ENCODE data around the gene MS4A4E. TPM values are rescaled to one million over a fixed set of nuclear protein-coding genes. Genes with fewer than 3 reads are reported as not detected.

MS4A4E gene
- total RNA-seq, 1 experiment from 2014 or later: not detected

GRCh38 chr11:60241786-60242185 is 1.2 kb downstream of the MS4A4E start:
- Histone ChIP-seq H3K4me3 (ENCODE audit: low read length) (no peak overlapping the region), H3K27ac (ENCODE audit: low read length) (no peak overlapping the region), H3K9ac (ENCODE audit: low read length) (no peak overlapping the region), H2AFZ (ENCODE audit: low read length) (no peak overlapping the region), H3K27me3 (ENCODE audit: low read length) (no peaks in the 10 kb centered on the region), H3K36me3 (ENCODE audit: insufficient read depth, low read length) (no peaks in the 10 kb centered on the region), H4K20me1 (ENCODE audit: insufficient read depth, low read depth, low read length) (no peaks in the 10 kb centered on the region), H3K9me2 (replicated peaks; ENCODE audit: insufficient read depth, low read length) (no peaks in the 10 kb centered on the region), H3K79me2 (ENCODE audit: low read length) (no peaks in the 10 kb centered on the region), H3K4me2 (ENCODE audit: low read depth, low read length, poor library complexity, severe bottlenecking) (no peak overlapping the region), H3K9me3 (ENCODE audit: low read length) (no peaks in the 10 kb centered on the region), H3K4me1 (ENCODE audit: low read length) (no peaks in the 10 kb centered on the region)
- no peak for DNase-seq

GRCh38 chr11:60240662-60241061 is 2.3 kb downstream of the MS4A4E start:
- H3K4me3 ChIP-seq (ENCODE audit: low read length): no peak overlapping the region
- no peak overlapping the region for H3K27ac ChIP-seq (ENCODE audit: low read length)
- no peak overlapping the region for H3K4me2 ChIP-seq (ENCODE audit: low read depth, low read length, poor library complexity, severe bottlenecking)
- no peak overlapping the region for H2AFZ ChIP-seq (ENCODE audit: low read length)
- no peaks in the 10 kb centered on the region for H3K27me3 ChIP-seq (ENCODE audit: low read length)
- H3K9me3 ChIP-seq (ENCODE audit: low read length): no peaks in the 10 kb centered on the region
- H3K4me1 ChIP-seq (ENCODE audit: low read length): no peaks in the 10 kb centered on the region
- H3K9me2 ChIP-seq (replicated peaks; ENCODE audit: insufficient read depth, low read length): no peaks in the 10 kb centered on the region
- H3K36me3 ChIP-seq (ENCODE audit: insufficient read depth, low read length): no peaks in the 10 kb centered on the region
- no peaks in the 10 kb centered on the region for H4K20me1 ChIP-seq (ENCODE audit: insufficient read depth, low read depth, low read length)
- H3K79me2 ChIP-seq (ENCODE audit: low read length): no peaks in the 10 kb centered on the region
- no peak overlapping the region for H3K9ac ChIP-seq (ENCODE audit: low read length)
- DNase-seq: no peak

- DNase-seq: no peak
- Histone ChIP-seq H2AFZ (ENCODE audit: low read length) (no peak overlapping the region), H3K79me2 (ENCODE audit: low read length) (no peaks in the 10 kb centered on the region), H3K9me3 (ENCODE audit: low read length) (no peaks in the 10 kb centered on the region), H3K9me2 (replicated peaks; ENCODE audit: insufficient read depth, low read length) (no peaks in the 10 kb centered on the region), H3K4me1 (ENCODE audit: low read length) (no peaks in the 10 kb centered on the region), H3K4me3 (ENCODE audit: low read length) (no peak overlapping the region), H3K4me2 (ENCODE audit: low read depth, low read length, poor library complexity, severe bottlenecking) (no peak overlapping the region), H4K20me1 (ENCODE audit: insufficient read depth, low read depth, low read length) (no peaks in the 10 kb centered on the region), H3K27me3 (ENCODE audit: low read length) (no peaks in the 10 kb centered on the region), H3K9ac (ENCODE audit: low read length) (no peak overlapping the region), H3K27ac (ENCODE audit: low read length) (no peak overlapping the region), H3K36me3 (ENCODE audit: insufficient read depth, low read length) (no peaks in the 10 kb centered on the region)
Measured at GRCh38 chr11:60235321-60235720, 7.6 kb downstream of the MS4A4E start.

- Histone ChIP-seq H3K4me1 (ENCODE audit: low read length) (no peaks in the 10 kb centered on the region), H3K36me3 (ENCODE audit: insufficient read depth, low read length) (no peaks in the 10 kb centered on the region), H3K27ac (ENCODE audit: low read length) (no peak overlapping the region), H3K4me3 (ENCODE audit: low read length) (no peak overlapping the region), H3K79me2 (ENCODE audit: low read length) (no peaks in the 10 kb centered on the region), H3K4me2 (ENCODE audit: low read depth, low read length, poor library complexity, severe bottlenecking) (no peak overlapping the region), H4K20me1 (ENCODE audit: insufficient read depth, low read depth, low read length) (no peaks in the 10 kb centered on the region), H3K9me3 (ENCODE audit: low read length) (no peaks in the 10 kb centered on the region), H3K9me2 (replicated peaks; ENCODE audit: insufficient read depth, low read length) (no peaks in the 10 kb centered on the region), H3K27me3 (ENCODE audit: low read length) (no peaks in the 10 kb centered on the region), H3K9ac (ENCODE audit: low read length) (no peak overlapping the region), H2AFZ (ENCODE audit: low read length) (no peak overlapping the region)
- no peak for DNase-seq
Measured at GRCh38 chr11:60230681-60231080, 12.3 kb downstream of the MS4A4E start.

GRCh38 chr11:60222141-60222540 is 20.8 kb downstream of the MS4A4E start:
- Histone ChIP-seq H3K9me2 (replicated peaks; ENCODE audit: insufficient read depth, low read length) (no peaks in the 10 kb centered on the region), H3K9me3 (ENCODE audit: low read length) (no peaks in the 10 kb centered on the region), H2AFZ (ENCODE audit: low read length) (no peak overlapping the region), H3K27me3 (ENCODE audit: low read length) (no peaks in the 10 kb centered on the region), H4K20me1 (ENCODE audit: insufficient read depth, low read depth, low read length) (no peaks in the 10 kb centered on the region), H3K4me2 (ENCODE audit: low read depth, low read length, poor library complexity, severe bottlenecking) (no peak overlapping the region), H3K4me3 (ENCODE audit: low read length) (no peak overlapping the region), H3K9ac (ENCODE audit: low read length) (no peak overlapping the region), H3K4me1 (ENCODE audit: low read length) (no peaks in the 10 kb centered on the region), H3K27ac (ENCODE audit: low read length) (no peak overlapping the region), H3K79me2 (ENCODE audit: low read length) (no peaks in the 10 kb centered on the region), H3K36me3 (ENCODE audit: insufficient read depth, low read length) (no peaks in the 10 kb centered on the region)
- DNase-seq: no peak

- no peaks in the 10 kb centered on the region for H3K9me3 ChIP-seq (ENCODE audit: low read length)
- no peaks in the 10 kb centered on the region for H4K20me1 ChIP-seq (ENCODE audit: insufficient read depth, low read depth, low read length)
Measured at GRCh38 chr11:60221692-60222091, 21.2 kb downstream of the MS4A4E start.

GRCh38 chr11:60221181-60221580 is 21.8 kb downstream of the MS4A4E start:
- no peak for DNase-seq
- Histone ChIP-seq H3K36me3 (ENCODE audit: insufficient read depth, low read length) (no peaks in the 10 kb centered on the region), H3K9me2 (replicated peaks; ENCODE audit: insufficient read depth, low read length) (no peaks in the 10 kb centered on the region), H3K4me2 (ENCODE audit: low read depth, low read length, poor library complexity, severe bottlenecking) (no peak overlapping the region), H3K4me1 (ENCODE audit: low read length) (no peaks in the 10 kb centered on the region), H3K9me3 (ENCODE audit: low read length) (no peaks in the 10 kb centered on the region), H3K9ac (ENCODE audit: low read length) (no peak overlapping the region), H2AFZ (ENCODE audit: low read length) (no peak overlapping the region), H3K27ac (ENCODE audit: low read length) (no peak overlapping the region), H3K4me3 (ENCODE audit: low read length) (no peak overlapping the region), H4K20me1 (ENCODE audit: insufficient read depth, low read depth, low read length) (no peaks in the 10 kb centered on the region), H3K79me2 (ENCODE audit: low read length) (no peaks in the 10 kb centered on the region), H3K27me3 (ENCODE audit: low read length) (no peaks in the 10 kb centered on the region)

More at GRCh38 chr11:60221692-60222091, 21.2 kb downstream of the MS4A4E start:
- Histone ChIP-seq H2AFZ (ENCODE audit: low read length) (no peak overlapping the region), H3K4me2 (ENCODE audit: low read depth, low read length, poor library complexity, severe bottlenecking) (no peak overlapping the region), H3K27me3 (ENCODE audit: low read length) (no peaks in the 10 kb centered on the region), H3K9ac (ENCODE audit: low read length) (no peak overlapping the region), H3K27ac (ENCODE audit: low read length) (no peak overlapping the region), H3K79me2 (ENCODE audit: low read length) (no peaks in the 10 kb centered on the region), H3K9me2 (replicated peaks; ENCODE audit: insufficient read depth, low read length) (no peaks in the 10 kb centered on the region), H3K36me3 (ENCODE audit: insufficient read depth, low read length) (no peaks in the 10 kb centered on the region), H3K4me3 (ENCODE audit: low read length) (no peak overlapping the region), H3K4me1 (ENCODE audit: low read length) (no peaks in the 10 kb centered on the region)
- DNase-seq: no peak

- Histone ChIP-seq H3K4me3 (ENCODE audit: low read length) (no peak overlapping the region), H3K27me3 (ENCODE audit: low read length) (no peaks in the 10 kb centered on the region), H3K4me1 (ENCODE audit: low read length) (peaks cover 5% of the 10 kb centered on the region), H3K9me3 (ENCODE audit: low read length) (no peaks in the 10 kb centered on the region), H3K79me2 (ENCODE audit: low read length) (no peaks in the 10 kb centered on the region), H3K36me3 (ENCODE audit: insufficient read depth, low read length) (no peaks in the 10 kb centered on the region), H3K4me2 (ENCODE audit: low read depth, low read length, poor library complexity, severe bottlenecking) (no peak overlapping the region), H4K20me1 (ENCODE audit: insufficient read depth, low read depth, low read length) (no peaks in the 10 kb centered on the region), H3K27ac (ENCODE audit: low read length) (no peak overlapping the region), H3K9ac (ENCODE audit: low read length) (no peak overlapping the region), H2AFZ (ENCODE audit: low read length) (no peak overlapping the region), H3K9me2 (replicated peaks; ENCODE audit: insufficient read depth, low read length) (no peaks in the 10 kb centered on the region)
- DNase-seq: no peak
Measured at GRCh38 chr11:60214386-60214785, 28.6 kb downstream of the MS4A4E start.

GRCh38 chr11:60211206-60211605 is 31.7 kb downstream of the MS4A4E start:
- Histone ChIP-seq H3K9ac (ENCODE audit: low read length) (no peak overlapping the region), H3K27ac (ENCODE audit: low read length) (no peak overlapping the region), H3K36me3 (ENCODE audit: insufficient read depth, low read length) (no peaks in the 10 kb centered on the region), H3K27me3 (ENCODE audit: low read length) (no peaks in the 10 kb centered on the region), H3K4me1 (ENCODE audit: low read length) (peaks cover 5% of the 10 kb centered on the region), H3K79me2 (ENCODE audit: low read length) (no peaks in the 10 kb centered on the region), H3K4me2 (ENCODE audit: low read depth, low read length, poor library complexity, severe bottlenecking) (no peak overlapping the region), H3K4me3 (ENCODE audit: low read length) (no peak overlapping the region), H3K9me3 (ENCODE audit: low read length) (no peaks in the 10 kb centered on the region), H4K20me1 (ENCODE audit: insufficient read depth, low read depth, low read length) (no peaks in the 10 kb centered on the region), H3K9me2 (replicated peaks; ENCODE audit: insufficient read depth, low read length) (no peaks in the 10 kb centered on the region), H2AFZ (ENCODE audit: low read length) (no peak overlapping the region)
- DNase-seq: no peak

All from Karpas-422 (cell line).